ENCODE results near the gene LIN52.
"Not testable (repeated sequence)": the region's sequence is repeated elsewhere in the genome, so short reads cannot be mapped to it uniquely, and the experiment has no call there.

LIN52 gene

DNA sequence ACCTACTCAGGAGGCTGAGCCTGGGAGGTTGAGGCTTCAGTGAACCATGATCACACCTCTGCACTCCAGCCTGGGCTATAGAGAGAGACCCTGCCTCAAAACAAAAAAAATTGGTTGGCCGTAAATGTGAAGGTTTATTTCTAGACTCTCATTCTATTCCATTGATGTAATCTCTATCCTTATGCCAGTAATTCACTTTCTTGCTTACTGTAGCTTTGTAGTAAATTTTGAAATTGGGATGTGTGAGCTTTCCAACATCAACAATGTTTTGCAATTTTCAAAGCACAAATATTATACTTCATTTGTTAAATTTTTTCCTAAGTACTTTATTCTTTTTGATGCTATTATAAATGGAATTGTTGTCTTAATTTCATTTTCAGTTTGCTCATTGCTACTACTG is 24.6 kb downstream of the LIN52 start:
- DNase-seq (ENCODE audit: low spot score), result no peak

DNA sequence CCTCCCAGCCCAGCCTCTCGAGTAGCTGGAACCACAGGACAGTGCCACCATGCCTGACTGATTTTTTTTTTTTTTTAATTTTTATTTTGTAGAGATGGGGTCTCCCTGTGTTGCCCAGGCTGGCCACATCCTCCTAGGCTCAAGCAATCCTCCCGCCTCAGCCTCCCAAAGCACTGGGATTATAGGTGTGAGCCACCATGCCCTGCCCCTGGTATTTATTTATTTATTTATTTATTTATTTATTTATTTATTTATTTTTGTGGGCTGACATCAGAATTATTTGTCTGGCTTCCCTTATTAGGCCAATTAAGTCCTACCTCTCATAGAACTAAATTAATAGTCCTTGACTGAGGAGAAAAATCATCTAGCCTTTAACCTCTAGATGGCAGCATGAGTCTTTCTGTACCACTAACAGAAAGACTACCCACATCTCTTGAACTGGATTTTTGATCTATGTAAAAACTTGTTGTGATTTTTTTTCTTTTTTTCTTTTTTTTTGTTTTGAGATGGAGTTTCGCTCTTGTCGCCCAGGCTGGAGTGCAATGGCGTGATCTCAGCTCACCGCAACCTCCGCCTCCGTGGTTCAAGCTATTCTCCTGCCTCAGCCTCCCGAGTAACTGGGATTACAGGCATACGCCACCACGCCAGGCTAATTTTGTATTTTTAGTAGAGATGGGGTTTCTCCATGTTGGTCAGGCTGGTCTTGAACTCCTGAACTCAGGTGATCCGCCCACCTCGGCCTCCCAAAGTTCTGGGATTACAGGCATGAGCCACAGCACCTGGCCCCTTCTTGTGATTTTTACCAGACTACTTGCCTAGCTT is 26.9 kb downstream of the LIN52 start:
- DNase-seq (ENCODE audit: low spot score), result peak; percentile 52

DNA sequence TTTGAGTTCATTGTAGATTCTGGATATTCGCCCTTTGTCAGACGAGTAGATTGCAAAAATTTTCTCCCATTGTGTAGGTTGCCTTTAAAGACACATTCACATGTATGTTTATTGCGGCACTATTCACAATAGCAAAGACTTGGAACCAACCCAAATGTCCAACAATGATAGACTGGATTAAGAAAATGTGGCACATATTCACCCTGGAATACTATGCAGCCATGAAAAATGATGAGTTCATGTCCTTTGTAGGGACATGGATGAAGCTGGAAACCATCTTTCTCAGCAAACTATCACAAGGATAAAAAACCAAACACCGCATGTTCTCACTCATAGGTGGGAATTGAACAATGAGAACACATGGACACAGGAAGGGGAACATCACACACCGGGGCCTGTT is 40.7 kb downstream of the LIN52 start:
- not testable (repeated sequence) for DNase-seq (ENCODE audit: low spot score)

DNA sequence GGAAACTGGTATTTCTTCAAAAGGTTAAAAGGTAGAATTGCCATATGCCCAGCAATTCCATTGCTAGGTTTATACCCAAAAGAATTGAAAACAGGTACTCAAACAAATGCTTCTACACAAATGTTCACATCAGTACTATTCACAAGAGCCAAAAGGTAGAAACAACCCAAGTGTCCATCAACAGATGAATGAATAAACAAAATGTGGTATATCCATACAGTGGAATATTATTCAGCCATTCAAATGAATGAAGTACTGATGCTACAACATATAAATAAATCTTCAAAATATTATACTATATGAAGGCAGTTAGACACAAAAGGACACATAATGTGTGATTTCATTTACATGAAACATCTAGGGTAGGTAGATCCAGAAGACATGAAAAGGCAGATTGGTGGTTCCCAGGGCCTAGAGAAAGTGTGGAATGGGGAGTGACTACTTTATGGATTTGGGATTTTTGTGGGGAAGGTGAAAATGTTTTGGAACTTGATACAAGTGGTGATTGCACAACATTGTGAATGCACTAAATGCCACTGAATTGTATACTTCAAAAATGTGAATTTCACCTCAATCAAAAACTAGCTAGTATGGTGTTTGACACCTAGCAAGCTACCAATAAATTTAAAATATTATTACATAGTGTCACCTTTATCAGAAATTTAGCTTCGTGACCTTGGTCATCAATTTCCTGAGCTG is 41.7 kb downstream of the LIN52 start:
- no peak for DNase-seq (ENCODE audit: low spot score)

DNA sequence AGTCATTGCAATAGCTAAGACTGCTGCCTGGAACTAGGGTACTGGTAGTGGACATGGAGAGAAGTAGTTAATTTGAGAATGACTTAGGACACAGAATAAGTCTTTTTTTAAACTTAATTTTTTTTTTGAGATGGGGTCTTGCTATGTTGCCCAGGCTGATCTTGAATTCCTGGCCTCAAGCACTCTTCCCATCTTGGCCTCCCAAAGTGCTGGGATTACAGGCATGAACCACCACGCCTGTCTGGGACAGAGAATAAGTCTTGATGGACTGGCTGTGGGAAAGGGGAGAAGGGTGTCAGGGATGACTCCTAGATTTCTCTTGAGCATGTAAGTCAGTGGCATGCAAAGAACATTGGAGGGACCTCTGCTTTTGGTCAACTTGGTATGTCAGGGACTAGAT is 42.9 kb downstream of the LIN52 start:
- no peak for DNase-seq (ENCODE audit: low spot score)

DNA sequence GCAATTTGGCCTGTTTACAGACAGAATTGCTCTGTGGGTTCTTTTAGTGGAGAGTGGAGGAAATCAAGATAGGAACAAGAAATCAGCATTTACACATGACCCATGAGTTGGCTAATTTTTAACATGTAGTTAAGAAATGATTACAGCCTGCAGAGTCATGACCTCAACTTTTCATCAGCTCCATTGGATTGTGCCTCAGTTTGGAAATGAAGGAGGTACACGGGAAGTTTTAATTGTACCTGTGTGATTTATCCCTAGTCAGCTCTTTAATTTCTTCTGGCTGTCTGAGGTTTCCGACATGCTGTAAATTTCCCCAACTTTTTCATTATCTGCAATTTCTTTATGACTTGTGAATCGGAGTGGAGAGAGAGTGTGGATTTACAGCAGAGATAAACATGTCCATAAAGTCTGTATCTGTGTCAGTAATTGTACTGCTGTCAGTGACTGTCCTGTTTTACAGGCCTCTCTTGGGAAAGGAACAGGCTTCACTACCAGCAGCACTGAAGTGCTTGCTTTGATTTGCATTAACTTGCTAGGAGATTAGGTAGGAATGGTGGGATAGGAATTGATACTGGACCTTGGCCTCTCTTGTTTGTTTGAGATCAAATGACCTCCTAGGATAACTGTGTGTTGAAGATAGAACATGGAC is 49.2 kb downstream of the LIN52 start:
- no peak for DNase-seq (ENCODE audit: low spot score)

DNA sequence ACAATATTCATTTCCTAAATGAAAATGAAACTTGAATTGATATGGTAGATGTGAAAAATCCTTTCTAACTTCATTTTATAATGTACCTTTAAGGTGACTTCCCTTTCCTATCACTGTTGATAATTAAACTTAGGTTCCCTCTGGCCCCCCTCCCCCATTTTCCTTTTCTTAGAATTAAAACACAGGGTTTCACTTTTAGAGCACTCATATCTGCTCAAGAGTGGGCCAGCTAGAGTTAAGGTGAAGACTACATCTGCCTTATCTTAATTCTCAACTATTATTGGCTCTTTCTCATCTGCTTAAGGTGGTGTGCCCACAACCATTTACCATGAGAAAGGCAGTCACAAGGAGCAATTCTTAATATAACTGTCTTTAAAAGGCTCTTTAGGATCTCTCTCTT is 49.7 kb downstream of the LIN52 start:
- DNase-seq (ENCODE audit: low spot score), result no peak

DNA sequence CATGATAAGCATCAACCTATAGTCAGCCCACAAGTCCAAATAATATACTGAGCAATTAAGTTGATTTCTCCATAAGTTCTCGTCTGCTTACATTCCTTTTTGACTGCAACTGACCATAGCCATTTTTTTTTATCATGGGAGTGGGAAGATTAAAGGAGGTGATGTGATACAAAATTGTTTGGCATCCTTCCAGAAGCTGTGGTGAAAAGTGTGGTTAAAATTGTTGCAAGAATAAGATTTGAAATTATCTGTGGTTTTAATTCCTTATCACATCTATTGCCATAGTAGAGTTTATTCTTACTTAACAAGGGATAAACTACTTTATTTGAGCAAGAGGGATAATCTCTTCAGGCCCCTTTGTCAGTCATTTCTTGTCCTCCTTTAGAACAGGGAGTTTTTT is 50.7 kb downstream of the LIN52 start:
- DNase-seq (ENCODE audit: low spot score), result no peak

DNA sequence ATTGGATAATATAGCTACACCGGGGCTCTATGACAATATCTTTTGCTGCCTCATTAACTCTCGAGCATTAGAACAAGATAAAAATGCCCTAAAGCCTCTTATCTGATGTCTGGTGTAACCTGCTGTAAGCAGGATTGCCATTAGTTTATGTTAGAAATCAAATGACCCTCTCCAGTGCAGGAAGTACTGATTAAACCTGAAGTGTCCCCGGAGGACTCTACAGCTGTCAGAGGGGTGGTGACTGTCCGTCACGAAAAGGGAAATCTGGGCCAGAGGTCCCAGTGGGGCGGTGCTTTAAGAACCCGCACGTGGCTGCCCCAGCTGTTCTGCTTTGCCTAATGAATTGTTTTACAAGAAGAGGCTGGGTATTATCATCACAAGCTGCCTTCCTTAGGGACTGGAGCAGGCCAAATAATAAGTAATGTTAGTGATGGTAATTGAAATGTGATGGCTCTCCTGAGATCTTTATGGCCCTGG is 55.7 kb downstream of the LIN52 start:
- no peak for DNase-seq (ENCODE audit: low spot score)

DNA sequence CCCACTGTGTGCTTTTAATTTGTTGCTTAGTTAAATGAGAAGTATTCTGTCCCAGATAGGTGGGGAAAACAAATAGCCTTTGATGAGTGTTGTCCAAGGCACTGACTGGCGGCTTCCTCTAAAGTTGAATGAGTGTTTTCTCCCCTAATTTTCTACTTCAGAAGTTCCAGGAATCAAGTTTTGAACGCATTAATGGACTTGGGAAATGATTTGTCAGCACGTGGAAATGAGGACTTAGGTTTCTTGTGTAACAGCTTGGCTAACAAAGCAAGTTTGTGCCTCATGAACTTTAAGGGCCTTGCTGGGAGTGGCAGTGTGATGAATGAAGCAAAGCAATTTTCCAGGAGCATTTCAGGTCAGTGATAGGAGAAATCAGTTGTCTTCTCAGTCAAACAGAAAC is 56.9 kb downstream of the LIN52 start:
- no peak for DNase-seq (ENCODE audit: low spot score)

DNA sequence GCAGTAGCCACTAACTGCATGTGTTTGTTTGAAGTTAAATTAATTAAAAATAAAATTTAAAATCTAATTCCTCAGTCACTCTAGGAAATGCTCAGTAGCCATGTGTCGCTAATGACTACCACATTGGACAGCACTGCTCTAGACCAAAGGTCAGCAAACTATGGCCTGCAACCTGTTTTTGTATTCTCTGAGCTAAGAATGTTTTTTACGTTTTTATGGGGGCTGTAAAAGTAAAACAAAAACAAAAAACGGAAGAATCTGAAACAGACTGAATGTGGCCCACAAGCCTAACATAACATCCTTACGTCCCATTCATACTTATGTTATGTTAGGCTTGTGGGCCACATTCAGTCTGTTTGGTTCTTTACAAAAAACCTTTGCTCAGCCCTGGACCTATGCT is 57.8 kb downstream of the LIN52 start:
- no peak for DNase-seq (ENCODE audit: low spot score)

DNA sequence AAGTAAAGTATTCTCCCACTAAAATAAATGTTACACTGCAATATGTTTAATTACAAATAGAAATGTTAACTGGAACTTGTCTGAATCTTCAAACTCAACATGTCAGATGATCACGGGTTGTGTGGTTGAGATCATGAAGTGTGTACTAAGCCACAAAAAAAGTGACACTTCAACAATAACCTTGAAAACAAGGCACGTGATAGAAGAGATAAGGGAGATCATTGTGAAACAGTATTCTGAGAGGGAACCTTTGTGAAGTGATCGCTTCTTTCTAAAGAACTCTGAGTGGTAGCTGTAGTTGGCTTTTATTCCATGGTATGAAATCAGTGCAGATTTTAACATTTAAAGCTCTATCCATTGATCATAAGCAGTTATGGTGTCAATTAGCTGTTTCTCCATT is 60.0 kb downstream of the LIN52 start:
- DNase-seq (ENCODE audit: low spot score), result no peak

DNA sequence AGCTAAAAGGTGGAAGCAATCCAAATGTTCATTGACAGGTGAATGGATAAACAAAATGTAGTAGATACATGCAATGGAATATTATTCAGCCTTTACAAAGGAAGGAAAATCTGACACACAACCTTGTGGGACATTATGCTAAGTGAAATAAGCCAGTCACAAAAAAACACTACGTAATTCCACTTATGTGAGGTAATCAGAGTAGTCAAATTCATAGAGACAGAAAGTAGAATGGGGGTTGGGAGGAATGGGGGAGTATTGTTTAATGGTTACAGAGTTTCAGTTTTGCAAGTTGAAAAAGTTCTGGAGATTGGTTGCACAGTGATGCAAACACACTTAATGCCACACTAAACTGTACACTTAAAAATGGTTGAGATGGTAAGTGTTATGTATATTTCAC is 62.8 kb downstream of the LIN52 start:
- no peak for DNase-seq (ENCODE audit: low spot score)

DNA sequence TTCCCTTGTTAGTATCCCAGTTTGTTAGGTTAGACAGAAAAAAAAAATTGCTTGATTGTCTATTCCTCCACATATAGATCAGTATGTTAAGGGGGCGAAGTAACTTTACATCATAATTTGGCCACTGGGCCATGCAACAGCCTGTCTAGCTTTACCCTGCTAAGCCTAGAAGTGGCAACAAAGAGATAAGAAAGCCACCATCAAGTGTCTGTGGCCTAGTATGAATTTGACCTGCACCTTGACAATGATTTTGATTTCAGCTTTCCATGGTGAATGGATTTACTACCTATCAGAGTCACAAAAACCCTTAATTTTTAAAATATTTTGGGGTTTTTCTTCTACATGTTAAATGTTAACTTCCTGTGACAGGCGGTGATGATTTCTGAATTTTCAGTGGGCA is 63.9 kb downstream of the LIN52 start:
- DNase-seq (ENCODE audit: low spot score), result no peak

DNA sequence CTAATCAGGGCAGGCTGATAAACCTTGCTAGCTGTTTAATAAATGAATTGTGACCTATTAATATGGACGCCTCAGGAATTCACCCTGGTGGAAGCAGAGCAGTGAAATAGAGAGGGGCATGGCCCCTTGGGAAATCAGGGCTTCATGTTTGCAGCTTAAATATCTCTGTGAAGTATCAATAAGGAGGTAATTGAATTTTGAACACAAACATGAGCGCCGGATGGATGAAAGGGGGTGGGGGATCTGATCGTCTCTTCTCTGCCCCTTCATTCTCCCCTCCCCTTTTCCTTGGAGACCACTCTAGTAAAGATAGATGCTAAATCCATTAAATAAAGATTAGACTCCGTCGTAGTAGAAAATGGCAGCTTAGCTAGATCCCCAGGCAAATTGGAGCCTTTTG is 70.5 kb downstream of the LIN52 start:
- DNase-seq (ENCODE audit: low spot score), result no peak

DNA sequence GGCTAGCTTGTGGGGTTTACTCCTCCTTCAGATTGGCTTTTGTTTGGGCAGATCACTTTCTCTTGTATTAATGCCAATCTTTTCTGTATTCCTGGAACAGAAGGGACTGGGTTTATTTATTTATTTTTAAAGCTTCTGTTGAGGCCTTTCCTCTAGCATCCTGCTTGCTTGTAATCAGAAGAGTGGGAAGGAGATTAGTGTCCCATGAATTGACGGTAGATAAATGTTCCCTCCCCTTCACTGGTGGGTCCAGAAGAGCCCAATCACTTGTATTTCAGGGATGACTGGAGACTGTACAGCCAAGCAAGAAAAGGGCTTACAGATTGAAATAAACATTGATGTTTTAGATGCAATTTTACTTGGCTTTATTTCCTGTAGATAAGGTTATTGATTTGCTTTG is 71.0 kb downstream of the LIN52 start:
- DNase-seq (ENCODE audit: low spot score), result no peak

DNA sequence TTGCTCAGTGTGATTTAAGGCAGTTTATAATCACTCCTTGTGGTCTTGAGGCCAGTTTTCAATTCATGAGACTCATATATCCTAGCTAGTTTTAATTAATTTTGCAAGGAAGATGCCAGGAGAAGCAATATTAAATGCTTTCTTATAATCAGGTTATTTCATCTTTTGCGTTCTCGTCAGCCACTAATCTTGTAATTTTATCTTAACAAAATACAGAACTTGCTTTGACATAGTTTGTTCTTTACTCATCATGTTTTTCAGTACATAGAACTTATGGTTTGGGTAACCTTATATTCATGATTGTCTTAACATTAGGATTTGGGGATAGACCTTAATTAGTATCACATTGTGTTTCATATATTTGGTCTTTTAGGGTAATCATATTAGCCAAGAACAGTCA is 76.0 kb downstream of the LIN52 start:
- no peak for DNase-seq (ENCODE audit: low spot score)

DNA sequence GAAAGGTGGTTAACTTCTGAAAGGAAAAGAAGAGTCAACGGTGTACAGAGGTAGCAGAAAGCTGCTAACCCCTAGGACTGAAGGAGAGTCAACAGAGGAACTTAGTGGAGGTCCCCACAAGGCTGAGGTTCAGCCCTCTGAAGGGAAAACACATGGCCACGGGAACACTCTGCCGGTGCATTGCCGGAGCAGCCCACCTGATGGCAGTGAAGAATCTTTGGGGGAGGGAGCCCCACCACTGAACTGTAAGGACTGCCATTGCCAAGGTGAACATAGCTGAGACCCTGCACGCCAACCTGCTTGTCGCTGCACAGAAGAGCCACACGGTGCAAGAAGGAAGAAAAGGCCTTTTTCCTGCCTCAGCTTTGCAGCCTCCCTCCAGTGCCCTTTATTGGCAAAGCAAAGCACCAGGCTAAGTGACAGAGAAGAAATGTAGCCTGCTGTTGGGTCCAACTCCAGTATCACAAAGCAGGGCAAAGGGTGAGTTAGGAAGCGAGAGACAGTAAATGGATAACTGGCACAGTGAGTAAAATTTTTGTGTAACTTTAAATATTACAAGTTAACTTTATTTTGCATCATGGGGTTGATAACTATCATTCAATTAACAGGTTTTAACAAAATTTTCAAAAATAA is 76.9 kb downstream of the LIN52 start:
- peak; percentile 64 for DNase-seq (ENCODE audit: low spot score)

DNA sequence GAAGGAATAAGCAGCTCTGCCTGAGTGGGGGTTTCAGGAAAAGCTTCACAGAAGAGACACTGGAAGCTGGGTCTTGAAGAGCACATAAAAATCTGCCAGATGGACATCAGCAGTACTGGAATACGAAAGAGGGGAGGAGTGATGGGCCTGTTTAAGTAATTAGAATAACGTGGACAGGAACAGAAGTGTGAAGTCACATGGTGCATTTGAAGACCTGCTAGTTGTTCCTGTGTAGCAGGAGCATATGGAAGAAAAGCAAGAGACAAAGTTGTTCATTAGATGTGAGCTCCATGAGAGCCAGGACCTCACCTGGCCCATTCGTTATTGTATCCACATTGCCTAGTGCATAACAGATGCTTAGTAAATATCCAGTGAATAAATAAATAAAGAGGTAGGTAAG is 85.2 kb downstream of the LIN52 start:
- no peak for DNase-seq (ENCODE audit: low spot score)

DNA sequence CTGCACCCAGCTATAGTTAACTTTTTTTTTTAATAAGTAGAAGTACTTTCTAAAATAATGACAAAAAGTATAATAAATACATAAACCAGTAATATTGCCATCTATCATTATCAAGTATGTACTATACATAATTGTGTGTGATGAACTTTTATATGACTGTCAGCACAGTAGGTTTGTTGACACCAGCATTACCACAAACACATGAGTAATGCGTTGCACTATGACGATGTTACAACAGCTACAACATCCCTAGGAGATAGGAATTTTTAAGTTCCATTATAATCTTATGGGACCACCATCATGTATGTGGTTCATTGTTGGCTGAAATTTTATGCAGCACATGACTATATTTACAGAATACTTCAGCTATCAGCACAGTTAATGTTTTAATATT is 91.6 kb downstream of the LIN52 start:
- DNase-seq (ENCODE audit: low spot score), result no peak

DNA sequence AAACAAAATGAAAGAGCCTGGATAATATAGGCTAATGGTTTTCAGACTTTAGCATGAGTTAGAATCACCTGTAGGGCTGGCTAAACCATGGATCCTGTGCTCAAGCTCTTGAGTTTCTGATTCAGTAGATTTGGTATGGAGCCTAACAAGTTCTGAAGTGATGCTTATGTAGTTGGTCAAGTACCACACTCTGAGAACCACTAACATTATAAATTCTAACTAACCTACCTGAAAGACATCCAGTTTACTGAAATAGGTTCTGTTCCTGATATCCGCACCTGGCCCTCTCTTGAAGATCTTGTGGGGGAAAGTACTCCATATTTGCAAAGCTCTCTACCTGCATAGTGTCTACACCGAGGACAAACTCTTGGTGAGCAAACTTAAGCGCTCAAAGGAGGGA is 95.1 kb downstream of the LIN52 start:
- DNase-seq (ENCODE audit: low spot score), result no peak

DNA sequence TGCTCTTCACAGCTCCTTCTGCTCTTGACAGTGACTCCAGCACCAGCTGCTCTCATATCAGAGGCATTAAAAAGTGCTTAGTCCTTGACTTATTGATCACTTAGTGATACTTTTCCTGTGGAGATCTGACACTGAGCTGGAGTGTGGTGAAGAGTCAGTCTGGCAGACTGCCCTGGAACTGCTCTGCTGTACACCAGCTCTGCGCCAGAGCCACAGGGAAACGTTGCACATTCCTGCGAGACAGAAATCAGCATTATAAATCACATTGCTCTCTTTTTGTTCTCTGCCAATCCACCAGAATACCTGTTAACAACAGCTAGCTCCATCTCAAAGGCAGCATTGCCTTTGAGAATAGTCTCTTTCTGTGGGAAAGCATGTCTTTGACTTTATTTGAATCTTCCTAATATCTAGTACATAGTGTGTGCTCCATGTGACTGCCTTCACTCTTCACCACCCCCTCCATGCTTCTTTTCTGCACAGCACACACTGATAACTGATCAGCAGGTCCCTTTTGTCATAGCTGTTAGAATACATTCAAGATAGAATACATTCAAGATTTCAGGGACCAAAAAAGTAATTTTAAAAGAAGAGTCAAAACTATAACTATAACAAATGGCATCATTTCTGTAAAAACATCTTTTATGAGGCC is 106.3 kb downstream of the LIN52 start:
- no peak for DNase-seq (ENCODE audit: low spot score)

Data from iPS-NIHi11 (cell line).